Parathyroid adenoma (tissue), 2 donors: Measurements from ENCODE around the gene PTGES2.
"Not testable (repeated sequence)": the region's sequence is repeated elsewhere in the genome, so short reads cannot be mapped to it uniquely, and the experiment has no call there.

Experiments used
- H2AFZ ChIP-seq: fragments of 300-600 bp; sonication (generic); one replicate; pipeline ENCODE4 v1.7.0; 2017; ENCODE audit warnings: antibody characterized with exemption, mild to moderate bottlenecking
- H3K27ac ChIP-seq: fragments of 300-600 bp; sonication (generic); one replicate; pipeline ENCODE4 v1.7.0; 2017
- H3K27me3 ChIP-seq: fragments of 300-600 bp; sonication (generic); one replicate; pipeline ENCODE4 v1.7.0; 2017; ENCODE audit warnings: low read length; ENCODE audit not compliant: control insufficient read depth, insufficient read depth
- H3K36me3 ChIP-seq: fragments of 300-600 bp; sonication (generic); one replicate; pipeline ENCODE4 v1.7.0; 2017; ENCODE audit warnings: low read length; ENCODE audit not compliant: control insufficient read depth, insufficient read depth
- H3K4me1 ChIP-seq: fragments of 300-600 bp; sonication (generic); one replicate; pipeline ENCODE4 v1.7.0; 2017; ENCODE audit warnings: control low read depth
- H3K4me2 ChIP-seq: fragments of 300-600 bp; sonication (generic); one replicate; pipeline ENCODE4 v1.7.0; 2017; ENCODE audit warnings: low read length
- H3K4me3 ChIP-seq: fragments of 300-600 bp; sonication (generic); one replicate; pipeline ENCODE4 v1.7.0; 2017; ENCODE audit warnings: low read depth, low read length
- H3K79me2 ChIP-seq: fragments of 300-600 bp; sonication (generic); one replicate; pipeline ENCODE4 v1.7.0; 2017; ENCODE audit warnings: control low read depth
- H3K9ac ChIP-seq: fragments of 300-600 bp; sonication (generic); one replicate; pipeline ENCODE4 v1.7.0; 2017; ENCODE audit warnings: mild to moderate bottlenecking
- H3K9me3 ChIP-seq: fragments of 300-600 bp; sonication (generic); one replicate; pipeline ENCODE4 v1.7.0; 2017; ENCODE audit warnings: low read length; ENCODE audit not compliant: control insufficient read depth
- CTCF ChIP-seq: fragments of 300-600 bp; sonication (generic); IDR thresholded peaks from one replicate; pipeline ENCODE4 v1.7.0; 2017; ENCODE audit warnings: antibody characterized with exemption, mild to moderate bottlenecking
- donor health status: primary hyperparathyroidism.

PTGES2 gene

GRCh38 chr9:128073253-128073886 is 54.2 kb downstream of the PTGES2 start:
- no peak overlapping the region for H3K9ac ChIP-seq
- peak overlapping the region; percentile 50 for H3K4me2 ChIP-seq
- H3K36me3 ChIP-seq, result no peaks in the 10 kb centered on the region
- no peaks in the 10 kb centered on the region for H3K27me3 ChIP-seq
- peaks cover 5% of the 10 kb centered on the region for H3K79me2 ChIP-seq
- peaks cover 25% of the 10 kb centered on the region for H3K4me1 ChIP-seq
- H2AFZ ChIP-seq, result no peak overlapping the region
- peak overlapping the region; percentile 96 for H3K27ac ChIP-seq
- no peak for TF ChIP-seq CTCF
- no peaks in the 10 kb centered on the region for H3K9me3 ChIP-seq
- peak overlapping the region; percentile 36 for H3K4me3 ChIP-seq

- Histone ChIP-seq H2AFZ (no peak overlapping the region), H3K36me3 (no peaks in the 10 kb centered on the region), H3K4me2 (peak overlapping the region; percentile 50), H3K4me3 (peak overlapping the region; percentile 36), H3K27ac (peak overlapping the region; percentile 96), H3K4me1 (peaks cover 18% of the 10 kb centered on the region), H3K9me3 (no peaks in the 10 kb centered on the region), H3K9ac (no peak overlapping the region), H3K79me2 (peaks cover 5% of the 10 kb centered on the region), H3K27me3 (no peaks in the 10 kb centered on the region)
- TF ChIP-seq CTCF, result no peak
These were observed 55.1 kb downstream of the PTGES2 start for GRCh38 chr9:128072144-128073021.

GRCh38 chr9:128071475-128071874 is 56.1 kb downstream of the PTGES2 start:
- not testable (repeated sequence) for H3K9me3 ChIP-seq
- H3K4me1 ChIP-seq, result peaks cover 12% of the 10 kb centered on the region

GRCh38 chr9:128070874-128071273 is 56.7 kb downstream of the PTGES2 start:
- Histone ChIP-seq H3K4me1 (peaks cover 12% of the 10 kb centered on the region), H3K36me3 (no peaks in the 10 kb centered on the region), H3K4me3 (no peak overlapping the region), H3K4me2 (no peak overlapping the region), H2AFZ (no peak overlapping the region), H3K9me3 (no peaks in the 10 kb centered on the region), H3K27me3 (no peaks in the 10 kb centered on the region), H3K27ac (peak overlapping the region; percentile 96), H3K79me2 (peaks cover 12% of the 10 kb centered on the region), H3K9ac (no peak overlapping the region)
- no peak for TF ChIP-seq CTCF

More at GRCh38 chr9:128071475-128071874, 56.1 kb downstream of the PTGES2 start:
- peak overlapping the region; percentile 96 for H3K27ac ChIP-seq
- H3K4me3 ChIP-seq, H3K9ac ChIP-seq, H3K27me3 ChIP-seq, H3K79me2 ChIP-seq, H2AFZ ChIP-seq, H3K36me3 ChIP-seq, H3K4me2 ChIP-seq: not testable (repeated sequence)
